COR-L47 (cell line): ENCODE data around the gene LRIG3.
"Not testable (repeated sequence)": the region's sequence is repeated elsewhere in the genome, so short reads cannot be mapped to it uniquely, and the experiment has no call there.

Experiments used
- DNase-seq: peaks from one replicate; lab custom pipeline; 2025; lab: John Stamatoyannopoulos, UW

LRIG3 gene

GRCh38 chr12:58930770-58931324 is 10.5 kb upstream of the LRIG3 start:
- DNase-seq, result no peak

- DNase-seq, result no peak
These were observed 6.8 kb upstream of the LRIG3 start for GRCh38 chr12:58927120-58927519.

- no peak for DNase-seq
These were observed 6.3 kb upstream of the LRIG3 start for GRCh38 chr12:58926586-58926985.

- no peak for DNase-seq
These were observed 5.4 kb upstream of the LRIG3 start for GRCh38 chr12:58925751-58926150.

- DNase-seq, result no peak
These were observed 4.9 kb upstream of the LRIG3 start for GRCh38 chr12:58925111-58925611.

GRCh38 chr12:58924652-58925051 is 4.3 kb upstream of the LRIG3 start:
- no peak for DNase-seq

- no peak for DNase-seq
These were observed 3.5 kb upstream of the LRIG3 start for GRCh38 chr12:58923781-58924180.

GRCh38 chr12:58922849-58923248 is 2.5 kb upstream of the LRIG3 start:
- no peak for DNase-seq

GRCh38 chr12:58920961-58921861 is 907 bp upstream of the LRIG3 start:
- no peak for DNase-seq

GRCh38 chr12:58919231-58920101 is 838 bp downstream of the LRIG3 start:
- DNase-seq, result peak; percentile 29

GRCh38 chr12:58918469-58918844 is 1.8 kb downstream of the LRIG3 start:
- no peak for DNase-seq

GRCh38 chr12:58917699-58918468 is 2.4 kb downstream of the LRIG3 start:
- DNase-seq, result no peak

- DNase-seq, result no peak
These were observed 3.3 kb downstream of the LRIG3 start for GRCh38 chr12:58916921-58917511.

GRCh38 chr12:58916161-58916621 is 4.1 kb downstream of the LRIG3 start:
- DNase-seq, result no peak

- peak; percentile 52 for DNase-seq
These were observed 4.7 kb downstream of the LRIG3 start for GRCh38 chr12:58915634-58916033.

GRCh38 chr12:58915037-58915436 is 5.3 kb downstream of the LRIG3 start:
- no peak for DNase-seq

GRCh38 chr12:58914457-58914856 is 5.8 kb downstream of the LRIG3 start:
- DNase-seq, result peak; percentile 26

- DNase-seq, result no peak
These were observed 12.9 kb downstream of the LRIG3 start for GRCh38 chr12:58907391-58907790.

- no peak for DNase-seq
These were observed 13.4 kb downstream of the LRIG3 start for GRCh38 chr12:58906917-58907316.

- DNase-seq, result no peak
These were observed 14.9 kb downstream of the LRIG3 start for GRCh38 chr12:58905422-58905821.

- DNase-seq, result not testable (repeated sequence)
These were observed 17.6 kb downstream of the LRIG3 start for GRCh38 chr12:58902726-58903125.
